Lung (tissue), 12 donors: ENCODE results near the gene ASPDH. TPM values are rescaled to one million over a fixed set of nuclear protein-coding genes. Genes with fewer than 3 reads are reported as not detected.
A peak's percentile ranks its signal among the peaks of the same experiment; 100 is the strongest.

Experiments
- ATAC-seq: fragments of 200-7000 bp; cut with Tn5 transposase; one replicate; pipeline ENCODE4 v1.9.1; 2020; ENCODE audit warnings: moderate number of reproducible peaks; ENCODE audit not compliant: insufficient read depth, low FRiP score
- DNase-seq, 3 donors: peaks; one replicate each; pipeline ENCODE4 v3.0.0-alpha.2; 2013 to 2017
- H3K27ac ChIP-seq, 2 donors: one replicate each; pipeline ENCODE4 v1.5.1; 2013; ENCODE audit warnings: mild to moderate bottlenecking in 2 of 2, moderate library complexity in 2 of 2, control low read depth in 1 of 2, inconsistent platforms in 1 of 2, low read depth in 1 of 2, low read length in 1 of 2
- H3K27me3 ChIP-seq, 3 donors: one replicate each; pipeline ENCODE4 v1.5.1; 2013; ENCODE audit warnings: low read length in 2 of 3; ENCODE audit not compliant: control insufficient read depth in 3 of 3, insufficient read depth in 3 of 3
- H3K36me3 ChIP-seq, 4 donors: one replicate each; pipeline ENCODE4 v1.5.1; 2013; ENCODE audit warnings: low read length in 4 of 4, mild to moderate bottlenecking in 1 of 4, moderate library complexity in 1 of 4; ENCODE audit not compliant: control insufficient read depth in 4 of 4, insufficient read depth in 4 of 4
- H3K4me1 ChIP-seq, 5 donors: one replicate each; pipeline ENCODE4 v1.5.1; 2013; ENCODE audit warnings: low read length in 5 of 5, mild to moderate bottlenecking in 2 of 5, moderate library complexity in 1 of 5; ENCODE audit not compliant: control insufficient read depth in 5 of 5, insufficient read depth in 5 of 5
- H3K4me3 ChIP-seq: one replicate; pipeline ENCODE4 v1.5.1; 2013; ENCODE audit warnings: mild to moderate bottlenecking, control low read depth, moderate library complexity
- H3K9ac ChIP-seq, 2 donors: one replicate each; pipeline ENCODE4 v1.5.1; 2013; ENCODE audit warnings: low read length in 2 of 2, control low read depth in 1 of 2; ENCODE audit not compliant: insufficient read depth in 1 of 2
- H3K9me3 ChIP-seq, 4 donors: one replicate each; pipeline ENCODE4 v1.5.1; 2013; ENCODE audit warnings: low read length in 3 of 4, mild to moderate bottlenecking in 1 of 4, moderate library complexity in 1 of 4; ENCODE audit not compliant: control insufficient read depth in 4 of 4, insufficient read depth in 3 of 4
- CTCF ChIP-seq: IDR thresholded peaks from 2 replicates; pipeline ENCODE4 v1.5.1; 2012; ENCODE audit warnings: mild to moderate bottlenecking; ENCODE audit errors: control extremely low read depth, extremely low read depth
- WGBS, 2 donors: extraction: QIAGEN DNeasy Blood & Tissue Kit; methylation state at CpG; one replicate each; pipeline ENCODE4 v1.1.7; 2013; 5-methylcytosine and 5-hydroxymethylcytosine counted together
- polyA plus RNA-seq, 2 donors: library from polyadenylated mRNA; stranded (reverse); fragments of 200-250 nt; gene quantifications; one replicate each; pipeline ENCODE4 v1.2.1, GENCODE V29; 2013
- total RNA-seq, 2 donors: library from RNA; depleted of rRNA in 1 of 2; stranded (reverse); fragments of >200 nt in 1 of 2; gene quantifications; one replicate each; pipeline ENCODE4 v1.2.1, GENCODE V29; 2014 to 2021
- donor health status: control.
- donor health status: control.
- donor health status: Bipolar disorder and iron deficiency.
- donor health status: healthy.
- donor health status: DM: yes; HTN: yes; CAD: no.

ASPDH gene
- total and polyA plus RNA-seq, 4 donors: not detected

- peaks cover 0 to under 1% (median 0%) of the 10 kb centered on the region in 4 donors for H3K36me3 ChIP-seq
- peaks cover 0 to 36% (median 19%) of the 10 kb centered on the region in 3 donors for H3K27me3 ChIP-seq
- TF ChIP-seq CTCF: no peak
- no peak overlapping the region for H3K27ac ChIP-seq
- ATAC-seq (no peak), DNase-seq (no peak)
- WGBS, 2 donors: 95 to 96% methylated on average over 18 of the region's 18 CpGs
- H3K4me1 ChIP-seq: peaks cover 0 to 13% (median 0%) of the 10 kb centered on the region in 5 donors
- peaks cover 0 to 2% (median 0%) of the 10 kb centered on the region in 4 donors for H3K9me3 ChIP-seq
- no peak overlapping the region for H3K4me3 ChIP-seq
- H3K9ac ChIP-seq: no peak overlapping the region
Measured at GRCh38 chr19:50490411-50490811, 23.3 kb downstream of the ASPDH start.

GRCh38 chr19:50489461-50490011, 24.2 kb downstream of the ASPDH start:
- Histone ChIP-seq H3K9ac (no peak overlapping the region), H3K27ac (no peak overlapping the region), H3K4me1 (peaks cover 0 to 13% (median 0%) of the 10 kb centered on the region in 5 donors), H3K4me3 (no peak overlapping the region), H3K36me3 (peaks cover 0 to 2% (median 0%) of the 10 kb centered on the region in 4 donors), H3K27me3 (peaks cover 0 to 31% (median 19%) of the 10 kb centered on the region in 3 donors), H3K9me3 (peaks cover 0 to 2% (median 0%) of the 10 kb centered on the region in 4 donors)
- no peak for ATAC-seq
- TF ChIP-seq CTCF: no peak
- 52 to 58% methylated on average over 22 to 24 of the region's 24 CpGs for WGBS, 2 donors
- no peak for DNase-seq

GRCh38 chr19:50488389-50489194, 25.1 kb downstream of the ASPDH start:
- WGBS, 2 donors: 11 to 26% methylated on average over 13 of the region's 13 CpGs

More at GRCh38 chr19:50488389-50489194, 25.1 kb downstream of the ASPDH start:
- H3K36me3 ChIP-seq: peaks cover 0 to 2% (median under 1%) of the 10 kb centered on the region in 4 donors
- no peak overlapping the region for H3K27ac ChIP-seq
- peaks cover 0 to 2% (median 0%) of the 10 kb centered on the region in 4 donors for H3K9me3 ChIP-seq
- no peak for TF ChIP-seq CTCF
- no peak overlapping the region for H3K9ac ChIP-seq
- H3K4me1 ChIP-seq: peaks cover 0 to 13% (median 0%) of the 10 kb centered on the region in 5 donors
- H3K27me3 ChIP-seq: peaks cover 0 to 31% (median 19%) of the 10 kb centered on the region in 3 donors
- H3K4me3 ChIP-seq: no peak overlapping the region
- DNase-seq (peak in 1 of 3 donors; percentile 13), ATAC-seq (no peak)
